ENCODE measurements around the gene ARMC10.

Gene ARMC10

GRCh38 chr7:103031781-103032180 lies 43.2 kb upstream of the ARMC10 start:
- TF ChIP-seq, protein P1, sequence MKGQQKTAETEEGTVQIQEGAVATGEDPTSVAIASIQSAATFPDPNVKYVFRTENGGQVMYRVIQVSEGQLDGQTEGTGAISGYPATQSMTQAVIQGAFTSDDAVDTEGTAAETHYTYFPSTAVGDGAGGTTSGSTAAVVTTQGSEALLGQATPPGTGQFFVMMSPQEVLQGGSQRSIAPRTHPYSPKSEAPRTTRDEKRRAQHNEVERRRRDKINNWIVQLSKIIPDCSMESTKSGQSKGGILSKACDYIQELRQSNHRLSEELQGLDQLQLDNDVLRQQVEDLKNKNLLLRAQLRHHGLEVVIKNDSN (IDR thresholded peaks at IDR 0.05) = no peak
- TF ChIP-seq ZBTB7A (IDR thresholded peaks at IDR 0.05; ENCODE audit: low read depth) (no peak), TAF1 (IDR thresholded peaks at IDR 0.05; ENCODE audit: low read depth) (no peak), EGR1 (IDR thresholded peaks at IDR 0.05) (no peak), CREB1 (IDR thresholded peaks at IDR 0.05; ENCODE audit: low read depth) (no peak), FOXM1 (IDR thresholded peaks at IDR 0.05; ENCODE audit: borderline replicate concordance, low read depth) (no peak), EP300 (IDR thresholded peaks at IDR 0.05; ENCODE audit: borderline replicate concordance) (no peak), TCF12 (IDR thresholded peaks at IDR 0.05; ENCODE audit: low read depth) (no peak), TEAD4 (IDR thresholded peaks at IDR 0.05) (no peak), RAD21 (IDR thresholded peaks at IDR 0.05; ENCODE audit: low read depth) (no peak), YY1 (IDR thresholded peaks at IDR 0.05; ENCODE audit: low read depth) (no peak), CEBPB (IDR thresholded peaks at IDR 0.05) (no peak)
- TF ChIP-seq, protein P2, sequence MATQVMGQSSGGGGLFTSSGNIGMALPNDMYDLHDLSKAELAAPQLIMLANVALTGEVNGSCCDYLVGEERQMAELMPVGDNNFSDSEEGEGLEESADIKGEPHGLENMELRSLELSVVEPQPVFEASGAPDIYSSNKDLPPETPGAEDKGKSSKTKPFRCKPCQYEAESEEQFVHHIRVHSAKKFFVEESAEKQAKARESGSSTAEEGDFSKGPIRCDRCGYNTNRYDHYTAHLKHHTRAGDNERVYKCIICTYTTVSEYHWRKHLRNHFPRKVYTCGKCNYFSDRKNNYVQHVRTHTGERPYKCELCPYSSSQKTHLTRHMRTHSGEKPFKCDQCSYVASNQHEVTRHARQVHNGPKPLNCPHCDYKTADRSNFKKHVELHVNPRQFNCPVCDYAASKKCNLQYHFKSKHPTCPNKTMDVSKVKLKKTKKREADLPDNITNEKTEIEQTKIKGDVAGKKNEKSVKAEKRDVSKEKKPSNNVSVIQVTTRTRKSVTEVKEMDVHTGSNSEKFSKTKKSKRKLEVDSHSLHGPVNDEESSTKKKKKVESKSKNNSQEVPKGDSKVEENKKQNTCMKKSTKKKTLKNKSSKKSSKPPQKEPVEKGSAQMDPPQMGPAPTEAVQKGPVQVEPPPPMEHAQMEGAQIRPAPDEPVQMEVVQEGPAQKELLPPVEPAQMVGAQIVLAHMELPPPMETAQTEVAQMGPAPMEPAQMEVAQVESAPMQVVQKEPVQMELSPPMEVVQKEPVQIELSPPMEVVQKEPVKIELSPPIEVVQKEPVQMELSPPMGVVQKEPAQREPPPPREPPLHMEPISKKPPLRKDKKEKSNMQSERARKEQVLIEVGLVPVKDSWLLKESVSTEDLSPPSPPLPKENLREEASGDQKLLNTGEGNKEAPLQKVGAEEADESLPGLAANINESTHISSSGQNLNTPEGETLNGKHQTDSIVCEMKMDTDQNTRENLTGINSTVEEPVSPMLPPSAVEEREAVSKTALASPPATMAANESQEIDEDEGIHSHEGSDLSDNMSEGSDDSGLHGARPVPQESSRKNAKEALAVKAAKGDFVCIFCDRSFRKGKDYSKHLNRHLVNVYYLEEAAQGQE (IDR thresholded peaks at IDR 0.05; ENCODE audit: low read depth) = no peak
- TF ChIP-seq, protein P3, sequence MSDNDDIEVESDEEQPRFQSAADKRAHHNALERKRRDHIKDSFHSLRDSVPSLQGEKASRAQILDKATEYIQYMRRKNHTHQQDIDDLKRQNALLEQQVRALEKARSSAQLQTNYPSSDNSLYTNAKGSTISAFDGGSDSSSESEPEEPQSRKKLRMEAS (IDR thresholded peaks at IDR 0.05) = no peak

GRCh38 chr7:103037476-103037822 lies 37.5 kb upstream of the ARMC10 start:
- TF ChIP-seq FOXM1 (IDR thresholded peaks at IDR 0.05; ENCODE audit: borderline replicate concordance, low read depth) = no peak
- TF ChIP-seq, protein P3 (IDR thresholded peaks at IDR 0.05) = no peak
- no peak for TF ChIP-seq TAF1 (IDR thresholded peaks at IDR 0.05; ENCODE audit: low read depth)
- TF ChIP-seq, protein P2 (IDR thresholded peaks at IDR 0.05; ENCODE audit: low read depth) = no peak
- no peak for TF ChIP-seq CREB1 (IDR thresholded peaks at IDR 0.05; ENCODE audit: low read depth)
- no peak for TF ChIP-seq YY1 (IDR thresholded peaks at IDR 0.05; ENCODE audit: low read depth)
- no peak for TF ChIP-seq EGR1 (IDR thresholded peaks at IDR 0.05)
- TF ChIP-seq ZBTB7A (IDR thresholded peaks at IDR 0.05; ENCODE audit: low read depth) = no peak
- TF ChIP-seq RAD21 (IDR thresholded peaks at IDR 0.05; ENCODE audit: low read depth) = no peak
- TF ChIP-seq CEBPB (IDR thresholded peaks at IDR 0.05) = no peak

GRCh38 chr7:103048833-103049232 lies 26.1 kb upstream of the ARMC10 start:
- no peak for TF ChIP-seq EGR1 (IDR thresholded peaks at IDR 0.05)
- TF ChIP-seq, protein P1 (IDR thresholded peaks at IDR 0.05) = peak; percentile 11; the same call in 1 of the 2 replicates
- TF ChIP-seq, protein P3 (IDR thresholded peaks at IDR 0.05) = no peak

GRCh38 chr7:103051519-103051918 lies 23.4 kb upstream of the ARMC10 start:
- no peak for TF ChIP-seq FOXM1 (IDR thresholded peaks at IDR 0.05; ENCODE audit: borderline replicate concordance, low read depth)
- no peak for TF ChIP-seq EP300 (IDR thresholded peaks at IDR 0.05; ENCODE audit: borderline replicate concordance)
- no peak for TF ChIP-seq TCF12 (IDR thresholded peaks at IDR 0.05; ENCODE audit: low read depth)
- TF ChIP-seq, protein P1 (IDR thresholded peaks at IDR 0.05) = no peak
- TF ChIP-seq RAD21 (IDR thresholded peaks at IDR 0.05; ENCODE audit: low read depth) = no peak
- TF ChIP-seq TAF1 (IDR thresholded peaks at IDR 0.05; ENCODE audit: low read depth) = no peak
- no peak for TF ChIP-seq YY1 (IDR thresholded peaks at IDR 0.05; ENCODE audit: low read depth)
- TF ChIP-seq ZBTB7A (IDR thresholded peaks at IDR 0.05; ENCODE audit: low read depth) = no peak
- no peak for TF ChIP-seq EGR1 (IDR thresholded peaks at IDR 0.05)
- no peak for TF ChIP-seq TEAD4 (IDR thresholded peaks at IDR 0.05)
- TF ChIP-seq, protein P2 (IDR thresholded peaks at IDR 0.05; ENCODE audit: low read depth) = no peak

Data from Ishikawa (cell line).